Subcutaneous abdominal adipose tissue (tissue), 5 donors: Measurements from ENCODE around the gene HEATR1.
"Not testable (repeated sequence)": the region's sequence is repeated elsewhere in the genome, so short reads cannot be mapped to it uniquely, and the experiment has no call there.

Experiments
- H3K27ac ChIP-seq: one replicate; pipeline ENCODE4 v1.7.0; 2013; ENCODE audit warnings: low read depth, mild to moderate bottlenecking, inconsistent platforms, low read length, moderate library complexity
- H3K27me3 ChIP-seq, 5 donors: one replicate each; pipeline ENCODE4 v1.7.0; 2013; ENCODE audit warnings: low read length in 5 of 5, inconsistent platforms in 1 of 5; ENCODE audit not compliant: control insufficient read depth in 5 of 5, insufficient read depth in 4 of 5
- H3K36me3 ChIP-seq, 5 donors: one replicate each; pipeline ENCODE4 v1.7.0; 2013; ENCODE audit warnings: low read length in 5 of 5; ENCODE audit not compliant: control insufficient read depth in 5 of 5, insufficient read depth in 5 of 5
- H3K4me1 ChIP-seq, 5 donors: one replicate each; pipeline ENCODE4 v1.7.0; 2013; ENCODE audit warnings: low read length in 5 of 5, mild to moderate bottlenecking in 3 of 5, moderate library complexity in 1 of 5; ENCODE audit not compliant: control insufficient read depth in 5 of 5, insufficient read depth in 5 of 5
- H3K4me3 ChIP-seq, 5 donors: one replicate each; pipeline ENCODE4 v1.7.0; 2013; ENCODE audit warnings: low read length in 5 of 5, low read depth in 1 of 5
- H3K9ac ChIP-seq, 5 donors: one replicate each; pipeline ENCODE4 v1.7.0; 2013; ENCODE audit warnings: low read length in 5 of 5, mild to moderate bottlenecking in 4 of 5, moderate library complexity in 3 of 5
- H3K9me3 ChIP-seq, 5 donors: one replicate each; pipeline ENCODE4 v1.7.0; 2013; ENCODE audit warnings: low read length in 5 of 5; ENCODE audit not compliant: control insufficient read depth in 5 of 5
- donor health status: healthy.
- donor health status: healthy.
- donor health status: healthy.
- donor health status: healthy.
- donor health status: healthy.

Gene HEATR1

DNA sequence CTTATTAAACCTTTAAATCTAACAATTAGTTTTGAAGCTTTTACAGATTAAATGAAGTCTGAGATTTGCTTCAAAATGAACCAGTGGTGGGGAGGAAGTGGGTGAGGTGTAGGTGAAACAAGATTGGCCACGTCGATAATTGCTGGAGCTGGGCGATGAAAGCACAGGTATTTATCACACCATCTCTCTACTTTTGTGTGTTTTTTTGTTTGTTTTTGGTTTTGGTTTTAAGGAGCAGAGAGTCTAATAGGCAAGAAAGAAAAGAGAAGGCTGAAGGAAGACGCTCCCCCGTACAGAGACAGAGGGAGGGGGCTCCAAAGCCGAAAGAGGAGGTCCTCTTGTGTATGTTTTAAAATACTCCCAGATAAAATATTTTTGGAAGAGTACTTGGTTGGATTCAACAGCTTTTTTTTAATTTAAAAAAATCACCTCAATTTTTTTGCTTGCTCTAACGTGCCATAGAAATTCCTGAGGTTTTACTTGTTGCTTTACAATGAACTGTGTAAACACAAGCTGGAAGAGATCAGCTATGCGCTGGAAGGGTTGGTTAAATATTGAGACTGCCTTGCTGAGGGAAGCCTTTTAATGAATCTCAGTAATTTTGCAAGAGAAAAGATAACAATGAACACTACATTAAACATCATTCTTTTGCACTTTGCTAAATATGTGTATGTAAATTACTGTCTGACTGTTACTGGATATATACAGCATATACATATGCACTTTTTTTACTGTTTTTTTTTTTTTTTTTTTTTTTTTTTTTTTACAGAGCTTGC lies 87.2 kb downstream of the HEATR1 start:
- Histone ChIP-seq H3K27ac (no peak overlapping the region), H3K9me3 (no peaks in the 10 kb centered on the region), H3K27me3 (no peaks in the 10 kb centered on the region), H3K4me1 (peaks cover 0 to 9% (median 2%) of the 10 kb centered on the region in 5 donors), H3K9ac (no peak overlapping the region), H3K36me3 (no peaks in the 10 kb centered on the region), H3K4me3 (no peak overlapping the region)

DNA sequence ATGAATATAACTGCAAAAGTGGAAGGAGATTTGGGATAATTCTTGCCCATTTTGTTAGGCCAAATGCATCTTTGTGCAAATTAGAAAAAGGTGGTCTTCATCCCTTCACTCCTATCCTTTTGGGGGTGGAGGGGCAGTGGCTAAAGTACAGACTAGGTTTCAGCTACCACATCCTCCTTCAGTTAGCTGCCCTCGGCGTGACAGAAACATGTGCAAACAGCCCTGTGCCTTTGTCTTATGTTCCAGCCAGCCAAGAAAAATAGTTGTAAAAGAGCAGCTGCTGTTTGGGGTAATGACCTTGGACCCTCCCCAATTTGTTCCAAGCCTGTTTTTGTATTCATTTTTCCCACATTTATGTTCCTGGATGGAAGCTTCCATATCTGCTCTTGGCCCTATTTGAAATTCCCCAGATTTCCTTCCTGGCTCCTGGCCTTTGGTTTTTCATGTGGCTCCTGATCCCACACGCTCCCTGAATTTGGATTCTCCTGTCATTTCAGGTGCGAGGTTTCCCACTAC lies 88.8 kb downstream of the HEATR1 start:
- H3K4me1 ChIP-seq: peaks cover 0 to 5% (median 1%) of the 10 kb centered on the region in 5 donors
- no peak overlapping the region for H3K27ac ChIP-seq
- no peak overlapping the region for H3K9ac ChIP-seq
- no peaks in the 10 kb centered on the region for H3K27me3 ChIP-seq
- no peak overlapping the region for H3K4me3 ChIP-seq
- no peaks in the 10 kb centered on the region for H3K36me3 ChIP-seq
- no peaks in the 10 kb centered on the region for H3K9me3 ChIP-seq

DNA sequence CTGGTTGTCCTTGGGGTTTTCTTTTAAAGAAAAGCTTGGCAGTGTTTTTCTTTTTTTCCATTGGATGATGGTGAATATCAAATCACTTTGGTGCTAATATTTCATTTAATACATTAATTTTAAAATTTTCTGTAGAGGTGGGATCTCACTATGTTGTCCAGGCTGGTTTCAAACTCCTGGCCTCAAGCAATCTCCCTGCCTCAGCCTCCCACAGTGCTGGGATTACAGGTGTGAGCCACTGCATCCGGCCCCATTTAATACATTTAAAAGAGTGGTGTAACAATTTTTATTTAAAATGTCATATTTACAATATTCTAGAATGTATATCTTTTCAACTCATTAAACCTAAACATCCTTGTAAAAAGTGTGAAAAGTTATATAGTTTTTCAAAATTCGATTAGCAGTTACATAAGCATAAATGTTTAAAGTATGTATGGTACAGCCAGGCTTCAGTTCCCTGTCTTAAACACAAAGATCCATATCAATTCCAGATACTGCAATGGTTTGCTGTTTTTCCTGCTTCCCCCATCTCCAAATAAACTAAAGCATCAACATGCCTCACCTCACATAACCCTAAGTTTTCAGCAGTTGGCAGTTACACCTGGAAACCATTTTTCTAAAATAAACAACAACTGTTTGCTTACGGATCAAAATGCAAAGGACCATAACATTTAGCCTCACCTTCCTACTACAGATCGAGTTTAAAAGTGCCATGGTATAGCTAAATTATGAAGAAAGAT lies 89.4 kb downstream of the HEATR1 start:
- H3K27me3 ChIP-seq: no peaks in the 10 kb centered on the region
- no peak overlapping the region for H3K27ac ChIP-seq
- no peaks in the 10 kb centered on the region for H3K4me1 ChIP-seq
- no peaks in the 10 kb centered on the region for H3K9me3 ChIP-seq
- no peak overlapping the region for H3K4me3 ChIP-seq
- no peaks in the 10 kb centered on the region for H3K36me3 ChIP-seq
- no peak overlapping the region for H3K9ac ChIP-seq

DNA sequence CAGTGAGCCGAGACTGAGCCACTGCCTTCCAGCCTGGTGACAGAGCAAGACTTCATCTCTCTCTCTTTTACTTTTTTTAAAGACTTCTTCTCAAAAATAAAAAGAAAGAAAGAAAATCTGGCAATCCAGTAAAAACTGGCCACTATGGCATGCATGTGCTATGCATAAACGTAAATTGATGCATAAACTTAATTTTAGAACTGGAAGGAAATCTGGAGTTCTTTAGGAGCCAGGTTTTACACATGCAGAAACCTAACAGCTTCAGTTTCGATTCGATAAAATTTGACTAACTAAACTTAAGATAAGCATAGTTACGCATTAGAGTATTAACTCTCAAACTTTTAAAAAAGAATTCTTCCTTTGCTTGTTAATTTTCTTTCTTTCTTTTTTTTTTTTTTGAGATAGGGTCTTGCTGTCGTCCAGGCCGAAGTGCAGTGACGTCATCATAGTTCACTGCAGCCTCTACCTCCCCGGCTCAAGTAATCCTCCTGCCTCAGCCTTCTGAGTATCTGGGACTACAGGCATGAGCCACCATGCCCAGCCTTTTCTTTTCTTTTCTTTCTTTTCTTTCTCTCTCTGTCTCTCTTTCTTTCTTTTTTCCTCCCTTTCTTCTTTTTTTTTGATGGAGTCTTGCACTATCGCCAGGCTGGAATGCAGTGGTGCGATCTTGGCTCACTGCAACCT lies 92.4 kb downstream of the HEATR1 start:
- no peak overlapping the region for H3K4me3 ChIP-seq
- H3K4me1 ChIP-seq: peaks cover 0 to 6% (median 0%) of the 10 kb centered on the region in 5 donors
- no peaks in the 10 kb centered on the region for H3K27me3 ChIP-seq
- no peak overlapping the region for H3K9ac ChIP-seq
- H3K9me3 ChIP-seq: no peaks in the 10 kb centered on the region
- H3K36me3 ChIP-seq: no peaks in the 10 kb centered on the region
- no peak overlapping the region for H3K27ac ChIP-seq

DNA sequence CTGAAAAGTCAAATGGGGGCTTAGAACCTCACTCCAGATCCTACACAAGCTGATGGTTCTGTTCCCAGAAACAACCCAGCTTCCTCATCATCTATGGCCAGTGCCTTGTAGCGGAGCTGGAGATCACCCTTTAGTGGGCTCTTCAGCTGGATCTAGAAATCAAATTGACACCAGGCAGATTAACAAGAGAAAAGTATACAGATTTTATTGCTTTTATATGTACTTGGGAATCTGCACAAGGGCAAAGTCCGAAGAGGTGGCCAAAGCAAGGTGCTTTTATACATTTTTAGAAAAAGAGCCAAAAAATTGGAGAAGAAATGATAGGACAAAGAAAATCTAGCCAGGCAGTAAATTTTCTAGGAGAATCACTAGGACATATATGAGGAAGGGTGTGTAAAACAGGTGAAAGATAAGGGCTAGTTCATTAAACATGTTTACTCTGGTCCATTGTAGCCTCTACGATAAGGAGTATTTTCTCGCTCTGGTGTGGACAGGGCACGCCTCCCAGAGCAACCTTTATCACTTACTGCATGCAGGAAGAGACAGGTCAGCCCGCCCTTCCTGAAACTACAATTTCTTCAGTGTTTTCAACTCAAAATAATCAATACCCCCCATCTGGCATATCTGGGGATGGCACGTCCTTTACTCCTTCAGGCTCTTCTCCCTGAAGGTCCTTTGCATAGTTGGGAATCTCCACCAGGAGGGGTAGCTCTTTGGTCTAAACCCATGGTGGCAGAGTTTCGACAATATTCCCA lies 94.5 kb downstream of the HEATR1 start:
- H3K27ac ChIP-seq: no peak overlapping the region

DNA sequence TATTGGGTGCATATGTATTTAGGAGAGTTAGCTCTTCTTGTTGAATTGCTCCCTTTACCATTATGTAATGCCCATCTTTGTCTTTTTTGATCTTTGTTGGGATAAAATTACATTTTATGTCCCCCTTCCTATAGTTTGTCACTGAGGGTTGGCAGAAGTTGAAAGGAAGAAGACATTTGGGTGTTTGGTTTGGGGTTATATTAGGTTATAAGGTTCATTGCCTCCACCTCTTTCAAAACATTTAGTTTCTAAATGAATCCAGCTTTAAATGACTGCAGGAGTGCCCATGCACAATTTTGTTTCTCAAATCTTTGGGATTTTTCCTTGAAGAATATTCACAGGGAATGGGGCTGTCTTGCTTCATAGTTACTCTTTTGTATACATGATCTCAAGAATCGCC lies 95.1 kb downstream of the HEATR1 start:
- Histone ChIP-seq H3K4me1 (peaks cover 0 to 6% (median 0%) of the 10 kb centered on the region in 5 donors), H3K27ac (no peak overlapping the region), H3K9ac (no peak overlapping the region), H3K36me3 (no peaks in the 10 kb centered on the region), H3K4me3 (no peak overlapping the region), H3K9me3 (no peaks in the 10 kb centered on the region), H3K27me3 (no peaks in the 10 kb centered on the region)

More for the DNA sequence above, 94.5 kb downstream of the HEATR1 start:
- H3K4me3 ChIP-seq: no peak overlapping the region
- peaks cover 0 to 6% (median 0%) of the 10 kb centered on the region in 5 donors for H3K4me1 ChIP-seq
- no peaks in the 10 kb centered on the region for H3K27me3 ChIP-seq
- H3K9ac ChIP-seq: no peak overlapping the region
- no peaks in the 10 kb centered on the region for H3K36me3 ChIP-seq
- H3K9me3 ChIP-seq: no peaks in the 10 kb centered on the region

DNA sequence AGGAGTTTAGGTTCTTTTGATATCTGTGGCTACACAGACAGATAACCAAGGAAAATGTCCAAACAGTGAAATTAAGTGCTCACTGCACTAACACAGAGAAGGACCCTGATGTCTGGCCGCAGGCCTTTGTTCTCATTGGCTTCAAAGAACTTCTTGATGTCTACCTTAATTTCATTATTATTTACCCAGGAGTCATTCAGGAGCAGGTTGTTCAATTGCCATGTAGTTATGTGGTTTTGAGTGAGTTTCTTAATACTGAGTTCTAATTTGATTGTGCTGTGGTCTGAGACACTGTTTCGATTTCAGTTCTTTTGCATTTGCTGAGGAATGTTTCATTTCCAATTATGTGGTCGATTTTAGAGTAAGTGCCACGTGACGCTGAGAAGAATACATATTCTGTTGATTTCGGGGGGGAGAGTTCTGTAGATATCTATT lies 95.7 kb downstream of the HEATR1 start:
- Histone ChIP-seq H3K4me1 (peaks cover 0 to 6% (median under 1%) of the 10 kb centered on the region in 5 donors), H3K4me3 (no peak overlapping the region), H3K9ac (no peak overlapping the region), H3K27me3 (no peaks in the 10 kb centered on the region), H3K9me3 (no peaks in the 10 kb centered on the region), H3K27ac (no peak overlapping the region), H3K36me3 (no peaks in the 10 kb centered on the region)

DNA sequence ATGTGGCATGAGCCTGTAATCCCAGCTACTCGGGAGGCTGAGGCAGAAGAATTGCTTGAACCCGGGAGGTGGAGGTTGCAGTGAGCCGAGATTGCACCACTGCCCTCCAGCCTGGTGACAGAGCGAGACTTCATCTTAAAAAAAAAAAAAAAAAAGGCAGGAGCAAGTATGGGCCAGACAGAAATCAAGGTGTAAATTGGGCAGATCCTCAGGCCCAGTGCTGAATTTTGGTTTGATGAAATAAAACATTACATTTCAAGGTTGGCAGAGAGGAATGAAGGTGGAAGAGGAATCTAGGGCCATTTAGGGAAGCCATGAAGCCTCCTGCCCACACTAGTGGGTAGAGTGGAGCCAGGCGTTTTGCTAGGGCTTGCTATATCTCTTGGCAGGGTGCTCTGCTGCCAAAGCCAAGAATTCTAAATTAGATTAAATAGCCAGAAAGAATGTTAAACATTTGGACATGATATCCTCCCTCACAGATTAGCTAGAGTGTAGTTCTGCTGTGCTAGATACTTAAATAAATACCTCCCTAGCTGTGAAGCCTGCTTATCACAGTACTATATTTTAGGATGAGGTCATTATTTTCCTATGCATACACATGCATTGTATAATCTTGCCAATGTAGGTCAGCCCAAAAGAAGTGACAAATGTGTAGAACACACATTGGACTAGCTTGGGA lies 97.2 kb downstream of the HEATR1 start:
- H3K9ac ChIP-seq: no peak overlapping the region
- H3K27me3 ChIP-seq: no peaks in the 10 kb centered on the region
- H3K36me3 ChIP-seq: no peaks in the 10 kb centered on the region
- no peak overlapping the region for H3K4me3 ChIP-seq
- H3K4me1 ChIP-seq: peaks cover 0 to 20% (median 10%) of the 10 kb centered on the region in 5 donors
- no peaks in the 10 kb centered on the region for H3K9me3 ChIP-seq
- no peak overlapping the region for H3K27ac ChIP-seq

DNA sequence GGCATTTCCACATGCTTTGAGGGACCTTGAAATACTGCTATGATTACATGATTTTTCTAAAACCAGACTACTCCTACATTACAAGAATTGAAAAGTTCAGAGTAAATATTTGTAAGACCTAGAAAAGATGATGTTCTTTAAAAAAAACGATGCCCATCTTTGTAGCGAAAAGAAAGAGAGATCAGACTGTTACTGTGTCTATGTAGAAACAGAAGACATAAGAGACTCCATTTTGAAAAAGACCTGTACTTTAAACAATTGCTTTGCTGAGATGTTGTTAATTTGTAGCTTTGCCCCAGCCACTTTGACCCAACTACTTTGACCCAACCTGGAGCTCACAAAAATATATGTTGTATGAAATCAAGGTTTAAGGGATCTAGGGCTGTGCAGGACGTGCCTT lies 100.0 kb downstream of the HEATR1 start:
- not testable (repeated sequence) for H3K9me3 ChIP-seq, H3K27ac ChIP-seq, H3K4me3 ChIP-seq, H3K9ac ChIP-seq, H3K36me3 ChIP-seq, H3K27me3 ChIP-seq
- peaks cover 0 to 24% (median 10%) of the 10 kb centered on the region in 5 donors for H3K4me1 ChIP-seq
